Lung microvascular endothelial cell (primary cell): Measurements from ENCODE around the gene MTA1. TPM values are rescaled to one million over a fixed set of nuclear protein-coding genes. Genes with fewer than 3 reads are reported as not detected.
A peak's percentile ranks its signal among the peaks of the same experiment; 100 is the strongest.

Experiments used
- DNase-seq, 2 donors: peaks; one replicate each; pipeline versions ENCODE4 v3.0.0 to v3.0.0-alpha.2; 2010; ENCODE audit warnings: low read depth in 2 of 2
- total RNA-seq: library from RNA; depleted of rRNA; stranded (reverse); fragments of >200 nt; gene quantifications from 2 replicates; pipeline ENCODE4 v1.2.1, GENCODE V29; 2014

MTA1 gene
- total RNA-seq, 1 donor from 2014 or later, result 22.6 TPM

- peak; percentile 48 to 73 for DNase-seq
Observed at GRCh38 chr14:105485739-105486162, 66.1 kb downstream of the MTA1 start.

GRCh38 chr14:105486163-105486973 is 66.7 kb downstream of the MTA1 start, which contains the start of gene CRIP1:
CRIP1 (plus strand) TSS chr14:105486886; CDS start chr14:105487260, 374 bp downstream.
- no peak for DNase-seq

GRCh38 chr14:105486974-105487448 is 67.4 kb downstream of the MTA1 start:
- DNase-seq, result no peak

- no peak for DNase-seq
Observed at GRCh38 chr14:105487449-105487985, 67.9 kb downstream of the MTA1 start.

GRCh38 chr14:105487986-105488777 is 68.6 kb downstream of the MTA1 start:
- no peak for DNase-seq

GRCh38 chr14:105488781-105489541 is 69.3 kb downstream of the MTA1 start:
- DNase-seq, result no peak

- DNase-seq, result peak; percentile 85 to 90
Observed at GRCh38 chr14:105489542-105490266, 70.1 kb downstream of the MTA1 start.

GRCh38 chr14:105490267-105490571 is 70.6 kb downstream of the MTA1 start:
- no peak for DNase-seq

GRCh38 chr14:105490572-105491365 is 71.1 kb downstream of the MTA1 start, which contains the start of gene TEDC1:
TEDC1 (plus strand) TSS chr14:105491246; CDS start chr14:105491376, 130 bp downstream.
- peak; percentile 100 for DNase-seq

- peak; percentile 70 to 82 for DNase-seq
Observed at GRCh38 chr14:105491366-105491973, 71.8 kb downstream of the MTA1 start.

GRCh38 chr14:105492031-105492970 is 72.7 kb downstream of the MTA1 start:
- DNase-seq, result no peak

GRCh38 chr14:105492971-105493871 is 73.6 kb downstream of the MTA1 start:
- no peak for DNase-seq

GRCh38 chr14:105493921-105494605 is 74.4 kb downstream of the MTA1 start:
- DNase-seq, result no peak

GRCh38 chr14:105494606-105494929 is 74.9 kb downstream of the MTA1 start:
- no peak for DNase-seq

GRCh38 chr14:105495101-105495989 is 75.7 kb downstream of the MTA1 start:
- DNase-seq, result no peak
